ENCODE data around the gene MCUB. TPM values are rescaled to one million over a fixed set of nuclear protein-coding genes. Genes with fewer than 3 reads are reported as not detected.

Gene MCUB
- total and polyA plus RNA-seq, 4 donors: 1.3 to 4.9 (median 1.9) TPM

- Histone ChIP-seq H3K36me3 (ENCODE audit: control insufficient read depth in 4 of 4, insufficient read depth in 3 of 4, low read depth in 1 of 4, low read length in 3 of 4) (peaks cover 6 to 32% (median 17%) of the 10 kb centered on the region in 4 donors), H3K27me3 (ENCODE audit: control insufficient read depth in 4 of 4, insufficient read depth in 4 of 4, low read length in 3 of 4) (no peaks in the 10 kb centered on the region), H3K9ac (ENCODE audit: low read depth in 1 of 2, low read length in 2 of 2) (no peak overlapping the region), H3K4me1 (ENCODE audit: control insufficient read depth in 4 of 4, insufficient read depth in 4 of 4, low read length in 3 of 4) (no peaks in the 10 kb centered on the region), H3K9me3 (ENCODE audit: control insufficient read depth in 4 of 4, low read length in 3 of 4) (no peaks in the 10 kb centered on the region), H3K27ac (ENCODE audit: low read depth in 1 of 2, low read length in 2 of 2) (no peak overlapping the region), H3K4me3 (ENCODE audit: low read depth in 1 of 3, low read length in 3 of 3) (no peak overlapping the region)
- 96% methylated on average over 1 of the region's 1 CpG for WGBS
- TF ChIP-seq, protein P1, sequence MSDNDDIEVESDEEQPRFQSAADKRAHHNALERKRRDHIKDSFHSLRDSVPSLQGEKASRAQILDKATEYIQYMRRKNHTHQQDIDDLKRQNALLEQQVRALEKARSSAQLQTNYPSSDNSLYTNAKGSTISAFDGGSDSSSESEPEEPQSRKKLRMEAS (IDR thresholded peaks at IDR 0.05): no peak
- DNase-seq (ENCODE audit: low spot score): no peak
Observed at GRCh38 chr4:109545401-109545800, 14.6 kb upstream of the MCUB start.

GRCh38 chr4:109547394-109547793 is 12.7 kb upstream of the MCUB start:
- 93% methylated on average over 5 of the region's 5 CpGs for WGBS
- Histone ChIP-seq H3K4me3 (ENCODE audit: low read depth in 1 of 3, low read length in 3 of 3) (no peak overlapping the region), H3K9me3 (ENCODE audit: control insufficient read depth in 4 of 4, low read length in 3 of 4) (no peaks in the 10 kb centered on the region), H3K36me3 (ENCODE audit: control insufficient read depth in 4 of 4, insufficient read depth in 3 of 4, low read depth in 1 of 4, low read length in 3 of 4) (peaks cover 3 to 20% (median 13%) of the 10 kb centered on the region in 4 donors), H3K27ac (ENCODE audit: low read depth in 1 of 2, low read length in 2 of 2) (no peak overlapping the region), H3K4me1 (ENCODE audit: control insufficient read depth in 4 of 4, insufficient read depth in 4 of 4, low read length in 3 of 4) (no peaks in the 10 kb centered on the region), H3K9ac (ENCODE audit: low read depth in 1 of 2, low read length in 2 of 2) (no peak overlapping the region), H3K27me3 (ENCODE audit: control insufficient read depth in 4 of 4, insufficient read depth in 4 of 4, low read length in 3 of 4) (no peaks in the 10 kb centered on the region)
- TF ChIP-seq CTCF (IDR thresholded peaks at IDR 0.05; ENCODE audit: low read depth, low read length, missing input control): no peak
- TF ChIP-seq, protein P2, sequence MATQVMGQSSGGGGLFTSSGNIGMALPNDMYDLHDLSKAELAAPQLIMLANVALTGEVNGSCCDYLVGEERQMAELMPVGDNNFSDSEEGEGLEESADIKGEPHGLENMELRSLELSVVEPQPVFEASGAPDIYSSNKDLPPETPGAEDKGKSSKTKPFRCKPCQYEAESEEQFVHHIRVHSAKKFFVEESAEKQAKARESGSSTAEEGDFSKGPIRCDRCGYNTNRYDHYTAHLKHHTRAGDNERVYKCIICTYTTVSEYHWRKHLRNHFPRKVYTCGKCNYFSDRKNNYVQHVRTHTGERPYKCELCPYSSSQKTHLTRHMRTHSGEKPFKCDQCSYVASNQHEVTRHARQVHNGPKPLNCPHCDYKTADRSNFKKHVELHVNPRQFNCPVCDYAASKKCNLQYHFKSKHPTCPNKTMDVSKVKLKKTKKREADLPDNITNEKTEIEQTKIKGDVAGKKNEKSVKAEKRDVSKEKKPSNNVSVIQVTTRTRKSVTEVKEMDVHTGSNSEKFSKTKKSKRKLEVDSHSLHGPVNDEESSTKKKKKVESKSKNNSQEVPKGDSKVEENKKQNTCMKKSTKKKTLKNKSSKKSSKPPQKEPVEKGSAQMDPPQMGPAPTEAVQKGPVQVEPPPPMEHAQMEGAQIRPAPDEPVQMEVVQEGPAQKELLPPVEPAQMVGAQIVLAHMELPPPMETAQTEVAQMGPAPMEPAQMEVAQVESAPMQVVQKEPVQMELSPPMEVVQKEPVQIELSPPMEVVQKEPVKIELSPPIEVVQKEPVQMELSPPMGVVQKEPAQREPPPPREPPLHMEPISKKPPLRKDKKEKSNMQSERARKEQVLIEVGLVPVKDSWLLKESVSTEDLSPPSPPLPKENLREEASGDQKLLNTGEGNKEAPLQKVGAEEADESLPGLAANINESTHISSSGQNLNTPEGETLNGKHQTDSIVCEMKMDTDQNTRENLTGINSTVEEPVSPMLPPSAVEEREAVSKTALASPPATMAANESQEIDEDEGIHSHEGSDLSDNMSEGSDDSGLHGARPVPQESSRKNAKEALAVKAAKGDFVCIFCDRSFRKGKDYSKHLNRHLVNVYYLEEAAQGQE (IDR thresholded peaks at IDR 0.05): no peak
- TF ChIP-seq, protein P3, sequence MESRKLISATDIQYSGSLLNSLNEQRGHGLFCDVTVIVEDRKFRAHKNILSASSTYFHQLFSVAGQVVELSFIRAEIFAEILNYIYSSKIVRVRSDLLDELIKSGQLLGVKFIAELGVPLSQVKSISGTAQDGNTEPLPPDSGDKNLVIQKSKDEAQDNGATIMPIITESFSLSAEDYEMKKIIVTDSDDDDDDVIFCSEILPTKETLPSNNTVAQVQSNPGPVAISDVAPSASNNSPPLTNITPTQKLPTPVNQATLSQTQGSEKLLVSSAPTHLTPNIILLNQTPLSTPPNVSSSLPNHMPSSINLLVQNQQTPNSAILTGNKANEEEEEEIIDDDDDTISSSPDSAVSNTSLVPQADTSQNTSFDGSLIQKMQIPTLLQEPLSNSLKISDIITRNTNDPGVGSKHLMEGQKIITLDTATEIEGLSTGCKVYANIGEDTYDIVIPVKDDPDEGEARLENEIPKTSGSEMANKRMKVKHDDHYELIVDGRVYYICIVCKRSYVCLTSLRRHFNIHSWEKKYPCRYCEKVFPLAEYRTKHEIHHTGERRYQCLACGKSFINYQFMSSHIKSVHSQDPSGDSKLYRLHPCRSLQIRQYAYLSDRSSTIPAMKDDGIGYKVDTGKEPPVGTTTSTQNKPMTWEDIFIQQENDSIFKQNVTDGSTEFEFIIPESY (IDR thresholded peaks at IDR 0.05): no peak
- no peak for TF ChIP-seq YY1 (IDR thresholded peaks at IDR 0.05)
- no peak for TF ChIP-seq FOXA1 (IDR thresholded peaks at IDR 0.05)
- TF ChIP-seq NR2F2 (IDR thresholded peaks at IDR 0.05): no peak
- no peak for DNase-seq (ENCODE audit: low spot score)

- Histone ChIP-seq H3K4me1 (ENCODE audit: control insufficient read depth in 4 of 4, insufficient read depth in 4 of 4, low read length in 3 of 4) (no peaks in the 10 kb centered on the region), H3K36me3 (ENCODE audit: control insufficient read depth in 4 of 4, insufficient read depth in 3 of 4, low read depth in 1 of 4, low read length in 3 of 4) (peaks cover 3 to 12% (median 6%) of the 10 kb centered on the region in 4 donors), H3K27me3 (ENCODE audit: control insufficient read depth in 4 of 4, insufficient read depth in 4 of 4, low read length in 3 of 4) (no peaks in the 10 kb centered on the region), H3K9me3 (ENCODE audit: control insufficient read depth in 4 of 4, low read length in 3 of 4) (no peaks in the 10 kb centered on the region), H3K27ac (ENCODE audit: low read depth in 1 of 2, low read length in 2 of 2) (no peak overlapping the region), H3K4me3 (ENCODE audit: low read depth in 1 of 3, low read length in 3 of 3) (no peak overlapping the region), H3K9ac (ENCODE audit: low read depth in 1 of 2, low read length in 2 of 2) (no peak overlapping the region)
- 76% methylated on average over 2 of the region's 2 CpGs for WGBS
- no peak for DNase-seq (ENCODE audit: low spot score)
- TF ChIP-seq JUND (IDR thresholded peaks at IDR 0.05): peak in 1 of 2 donors; percentile 27
- no peak for TF ChIP-seq RXRA (IDR thresholded peaks at IDR 0.05)
Observed at GRCh38 chr4:109548655-109549054, 11.4 kb upstream of the MCUB start.
